Activated T-helper 17 cell treated with anti-CD3 and anti-CD28 coated beads, Interleukin-2, amount 50 U/mL, for 72 hours (primary cell): ENCODE measurements around the gene IGFBP2. TPM values are rescaled to one million over a fixed set of nuclear protein-coding genes. Genes with fewer than 3 reads are reported as not detected.
A peak's percentile ranks its signal among the peaks of the same experiment; 100 is the strongest.

Experiments
- ATAC-seq: fragments of 150-1000 bp; cut with Tn5 transposase; replicated peaks from 2 replicates; pipeline ENCODE4 v1.10.0; 2021; ENCODE audit warnings: mild to moderate bottlenecking, moderate library complexity
- H3K27ac Mint-ChIP-seq: one replicate; pipeline ENCODE4 v1.8.0; 2022; ENCODE audit warnings: mixed read lengths
- H3K27me3 Mint-ChIP-seq: one replicate; pipeline ENCODE4 v1.8.0; 2022; ENCODE audit warnings: mixed read lengths
- H3K36me3 Mint-ChIP-seq: one replicate; pipeline ENCODE4 v1.8.0; 2022; ENCODE audit warnings: low read depth, mild to moderate bottlenecking, mixed read lengths
- H3K4me1 Mint-ChIP-seq: one replicate; pipeline ENCODE4 v1.8.0; 2022; ENCODE audit warnings: mixed read lengths
- H3K4me3 Mint-ChIP-seq: one replicate; pipeline ENCODE4 v1.8.0; 2022; ENCODE audit warnings: mild to moderate bottlenecking, mixed read lengths
- H3K9me3 Mint-ChIP-seq: one replicate; pipeline ENCODE4 v1.8.0; 2022; ENCODE audit warnings: mixed read lengths
- total RNA-seq, 2 donors: library from RNA; stranded (reverse); gene quantifications; one replicate each; pipeline ENCODE4 v1.2.3, GENCODE V29; 2022

Gene IGFBP2
- total RNA-seq, 2 donors from 2014 or later, result 0.32 TPM; not detected in 1

DNA sequence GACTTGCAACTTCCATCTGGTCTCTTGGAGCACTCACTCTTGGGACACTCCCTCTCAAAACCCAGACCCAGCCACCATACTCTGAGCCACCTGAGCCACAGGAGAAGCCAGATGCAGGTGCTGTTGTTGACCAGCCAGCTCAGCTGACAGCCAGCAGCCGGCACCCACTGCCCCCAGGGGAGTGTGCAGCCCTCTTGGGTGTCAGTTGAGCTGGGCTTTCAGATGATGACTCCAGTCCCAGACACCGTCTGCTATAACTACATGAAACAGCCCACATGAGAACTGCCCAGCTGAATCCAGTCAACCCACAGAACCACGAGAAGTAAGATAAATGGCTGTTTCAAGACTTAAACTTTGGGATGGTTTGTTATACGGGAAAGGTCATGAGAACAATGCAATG is 10.7 kb upstream of the IGFBP2 start:
- no peaks in the 10 kb centered on the region for H3K9me3 Mint-ChIP-seq

DNA sequence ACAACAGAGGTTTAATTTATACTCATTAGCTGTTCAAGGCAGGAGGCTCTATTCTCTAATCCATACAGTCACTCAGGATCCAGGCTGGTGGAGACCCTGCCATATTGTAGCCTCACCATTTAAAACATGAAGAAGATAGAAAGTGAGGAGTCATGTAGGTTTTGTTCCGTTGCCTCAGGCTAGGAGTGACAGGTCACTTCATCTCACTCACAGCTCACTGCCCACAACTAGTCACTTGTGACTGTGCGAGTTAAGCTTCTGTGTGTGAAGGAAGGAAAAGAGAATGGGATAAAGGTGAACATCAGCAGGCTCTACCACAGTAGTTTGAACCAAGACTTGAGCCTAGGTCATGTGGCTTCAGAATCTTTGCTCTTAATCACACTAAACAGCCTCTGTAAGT is 9.0 kb upstream of the IGFBP2 start:
- Mint-ChIP-seq H3K27me3 (peaks cover 7% of the 10 kb centered on the region), H3K4me3 (no peak overlapping the region), H3K27ac (no peak overlapping the region), H3K4me1 (no peaks in the 10 kb centered on the region), H3K36me3 (no peaks in the 10 kb centered on the region), H3K9me3 (no peaks in the 10 kb centered on the region)
- peak; percentile 19 for ATAC-seq

More for the DNA sequence above, 10.7 kb upstream of the IGFBP2 start:
- Mint-ChIP-seq H3K27me3 (peaks cover 10% of the 10 kb centered on the region), H3K4me1 (no peaks in the 10 kb centered on the region), H3K27ac (no peak overlapping the region), H3K4me3 (no peak overlapping the region), H3K36me3 (no peaks in the 10 kb centered on the region)
- ATAC-seq, result no peak

DNA sequence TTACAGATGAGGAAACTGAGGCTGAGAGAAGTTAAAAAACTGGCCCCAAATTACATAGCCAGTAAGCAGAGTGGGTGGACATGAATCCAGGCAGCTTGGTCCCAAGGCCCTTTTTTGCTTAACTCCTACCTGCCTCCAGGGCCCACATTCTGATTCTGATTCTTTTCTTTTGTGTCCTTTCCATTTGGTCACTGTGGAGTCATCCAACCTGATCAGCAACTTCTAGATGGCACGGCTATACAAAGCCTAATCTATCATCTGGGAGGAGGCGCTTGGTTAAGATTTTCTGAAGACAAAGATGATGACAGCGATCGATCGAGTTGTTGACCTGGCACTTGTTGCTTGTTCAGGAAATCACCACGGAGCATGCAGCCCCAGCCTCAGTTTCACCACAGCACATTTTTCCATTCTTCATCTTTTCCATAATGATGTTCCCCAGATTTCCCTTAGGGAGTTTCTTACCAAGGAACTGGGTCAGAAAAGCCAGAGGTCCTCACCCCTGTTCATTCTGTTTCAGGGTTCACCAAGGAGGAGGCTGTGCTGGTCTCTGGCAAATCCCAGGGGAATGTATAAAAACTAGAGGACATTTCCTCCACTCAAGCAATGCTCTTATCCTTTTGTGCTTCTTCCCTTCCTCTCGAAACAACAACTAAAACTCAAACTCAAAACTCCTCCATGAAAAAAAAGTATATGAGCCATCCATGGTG is 6.9 kb upstream of the IGFBP2 start:
- H3K4me1 Mint-ChIP-seq, result no peaks in the 10 kb centered on the region
- ATAC-seq, result no peak
- peaks cover 11% of the 10 kb centered on the region for H3K27me3 Mint-ChIP-seq
- H3K9me3 Mint-ChIP-seq, result no peaks in the 10 kb centered on the region
- no peak overlapping the region for H3K27ac Mint-ChIP-seq
- H3K36me3 Mint-ChIP-seq, result no peaks in the 10 kb centered on the region
- H3K4me3 Mint-ChIP-seq, result no peak overlapping the region

DNA sequence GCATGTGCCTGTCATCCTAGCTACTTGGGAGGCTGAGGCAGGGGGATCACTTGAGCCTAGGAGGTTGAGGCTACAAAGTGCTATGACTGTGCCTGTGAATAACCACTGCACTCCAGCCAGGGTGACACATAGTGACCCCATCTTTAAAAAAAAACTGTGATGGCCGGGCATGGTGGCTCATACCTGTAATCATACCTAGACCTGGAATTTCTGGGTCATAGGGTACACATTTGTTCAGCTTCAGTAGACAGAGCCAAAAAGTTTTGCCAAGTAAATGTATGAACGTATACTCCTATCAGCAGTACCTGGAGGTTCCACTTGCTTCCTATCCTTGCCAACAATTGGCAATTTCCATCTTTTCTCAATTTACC is 6.4 kb upstream of the IGFBP2 start:
- no peak overlapping the region for H3K4me3 Mint-ChIP-seq
- H3K27me3 Mint-ChIP-seq, result peaks cover 14% of the 10 kb centered on the region
- no peaks in the 10 kb centered on the region for H3K36me3 Mint-ChIP-seq
- no peak overlapping the region for H3K27ac Mint-ChIP-seq
- no peaks in the 10 kb centered on the region for H3K9me3 Mint-ChIP-seq
- ATAC-seq, result no peak
- no peaks in the 10 kb centered on the region for H3K4me1 Mint-ChIP-seq

DNA sequence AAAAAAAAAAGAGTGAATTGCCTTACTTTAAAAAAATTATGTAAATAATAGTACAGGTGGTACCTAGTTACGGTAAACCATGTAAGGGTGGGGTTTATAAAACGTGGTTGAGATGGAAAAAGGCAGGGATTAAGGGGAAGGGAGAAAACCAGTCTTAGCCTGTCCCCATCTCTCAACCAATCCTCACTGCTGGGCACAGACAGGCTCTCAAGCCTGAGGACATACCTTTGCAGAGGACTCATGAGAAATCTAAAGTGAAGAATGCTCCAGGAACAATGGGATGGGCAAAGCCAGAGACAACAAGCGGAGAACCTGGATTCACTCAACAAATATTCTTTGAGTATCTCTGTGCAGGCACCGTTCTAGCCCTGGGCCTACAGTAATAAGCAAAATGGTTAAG is 3.4 kb upstream of the IGFBP2 start:
- no peak overlapping the region for H3K27ac Mint-ChIP-seq
- H3K4me3 Mint-ChIP-seq, result no peak overlapping the region
- ATAC-seq, result no peak
- H3K27me3 Mint-ChIP-seq, result peaks cover 33% of the 10 kb centered on the region
- no peaks in the 10 kb centered on the region for H3K9me3 Mint-ChIP-seq
- no peaks in the 10 kb centered on the region for H3K36me3 Mint-ChIP-seq
- H3K4me1 Mint-ChIP-seq, result peaks cover 5% of the 10 kb centered on the region

DNA sequence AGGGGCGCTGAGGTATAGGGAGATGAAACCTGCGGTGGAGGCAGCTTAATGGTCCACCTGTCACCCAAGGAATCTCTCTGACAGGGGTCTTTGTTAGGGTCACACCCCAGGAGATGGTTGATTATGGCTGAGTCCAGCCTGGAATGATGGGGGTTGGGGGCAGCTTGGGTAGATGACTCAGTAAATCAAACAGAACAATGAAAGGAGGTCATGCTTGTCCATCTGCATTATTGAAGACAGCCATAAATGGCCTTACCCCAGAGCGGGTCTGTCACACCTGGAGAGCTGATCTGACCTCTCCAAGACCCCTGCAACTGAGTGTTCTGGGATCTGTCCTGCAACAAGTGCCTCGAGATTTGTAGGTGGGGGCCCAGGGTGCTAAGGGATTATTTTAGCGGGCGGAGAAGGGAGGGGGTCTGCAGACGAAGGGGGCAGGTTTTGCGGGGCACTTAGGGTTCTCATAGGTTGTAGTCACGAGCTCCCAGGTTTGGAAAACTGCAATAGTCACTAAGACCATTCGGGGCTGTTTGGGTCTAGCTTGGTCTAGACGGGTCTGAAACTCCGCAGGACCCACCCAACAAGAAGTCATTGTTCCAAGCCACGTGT is 771 bp upstream of the IGFBP2 start:
- peaks cover 57% of the 10 kb centered on the region for H3K27me3 Mint-ChIP-seq
- H3K4me3 Mint-ChIP-seq, result peak overlapping the region; percentile 60
- ATAC-seq, result no peak
- H3K9me3 Mint-ChIP-seq, result no peaks in the 10 kb centered on the region
- H3K27ac Mint-ChIP-seq, result no peak overlapping the region
- no peaks in the 10 kb centered on the region for H3K36me3 Mint-ChIP-seq
- H3K4me1 Mint-ChIP-seq, result peaks cover 5% of the 10 kb centered on the region

DNA sequence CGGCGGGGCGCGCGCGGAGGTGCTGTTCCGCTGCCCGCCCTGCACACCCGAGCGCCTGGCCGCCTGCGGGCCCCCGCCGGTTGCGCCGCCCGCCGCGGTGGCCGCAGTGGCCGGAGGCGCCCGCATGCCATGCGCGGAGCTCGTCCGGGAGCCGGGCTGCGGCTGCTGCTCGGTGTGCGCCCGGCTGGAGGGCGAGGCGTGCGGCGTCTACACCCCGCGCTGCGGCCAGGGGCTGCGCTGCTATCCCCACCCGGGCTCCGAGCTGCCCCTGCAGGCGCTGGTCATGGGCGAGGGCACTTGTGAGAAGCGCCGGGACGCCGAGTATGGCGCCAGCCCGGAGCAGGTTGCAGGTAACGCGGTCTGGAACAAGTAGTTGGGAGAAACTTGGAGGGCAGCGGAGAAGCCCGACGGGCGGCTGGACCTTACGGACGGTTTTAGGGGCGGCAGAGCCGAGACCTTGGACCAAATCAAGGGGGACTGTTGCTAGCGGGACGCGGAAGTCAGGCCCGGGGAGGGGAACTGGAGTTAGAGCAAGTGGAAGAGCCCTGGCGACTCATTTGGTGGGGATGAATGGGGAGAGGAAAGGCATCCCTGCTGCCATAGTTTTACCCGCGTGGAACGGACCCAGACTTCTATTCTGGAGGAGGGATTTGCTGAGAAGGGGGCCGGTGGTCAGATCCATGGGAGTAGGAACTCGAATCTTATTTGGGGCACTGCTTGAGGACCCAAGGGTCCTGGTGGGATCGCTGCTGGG is 573 bp downstream of the IGFBP2 start:
- no peak overlapping the region for H3K27ac Mint-ChIP-seq
- peaks cover 5% of the 10 kb centered on the region for H3K4me1 Mint-ChIP-seq
- H3K4me3 Mint-ChIP-seq, result peak overlapping the region; percentile 48
- H3K9me3 Mint-ChIP-seq, result no peaks in the 10 kb centered on the region
- H3K27me3 Mint-ChIP-seq, result peaks cover 60% of the 10 kb centered on the region
- ATAC-seq, result no peak
- H3K36me3 Mint-ChIP-seq, result no peaks in the 10 kb centered on the region

DNA sequence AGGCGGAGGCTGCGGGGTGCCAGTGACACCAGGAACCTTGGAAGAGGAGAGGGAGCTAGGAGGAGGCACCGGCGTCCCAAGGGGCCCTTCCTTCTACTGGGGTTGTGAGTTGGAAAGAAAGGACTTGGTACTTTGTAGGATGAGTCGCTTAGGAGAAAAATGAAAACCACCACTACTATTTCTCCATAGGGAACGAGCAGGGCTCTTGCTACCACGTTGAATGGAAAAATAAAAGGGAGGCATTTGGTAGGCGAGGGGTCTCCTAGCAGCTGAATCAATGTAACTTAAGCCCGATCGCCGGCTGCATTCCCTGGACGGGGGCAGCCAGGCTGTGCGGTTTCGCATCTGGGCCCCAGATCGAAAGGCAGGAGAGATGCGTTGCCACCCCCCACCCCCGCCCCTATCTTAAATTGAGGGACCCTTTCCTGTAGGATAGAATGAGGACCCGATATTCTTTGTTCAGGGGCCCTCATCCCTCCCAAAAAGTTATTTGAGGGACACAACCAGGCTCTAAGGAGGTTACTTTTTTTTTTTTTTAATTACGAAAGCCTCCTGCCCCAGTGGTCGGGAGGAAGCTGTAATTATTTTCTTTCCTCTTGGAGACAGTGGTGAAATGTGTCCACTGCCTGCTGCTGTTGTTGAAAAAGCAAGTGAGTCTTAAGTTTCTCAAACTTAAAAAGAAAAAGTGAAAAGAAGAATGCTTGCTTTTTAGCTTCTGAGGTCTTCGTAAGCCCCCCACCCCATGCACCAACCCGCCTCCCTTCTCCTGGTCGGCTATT is 1.3 kb downstream of the IGFBP2 start:
- Mint-ChIP-seq H3K9me3 (no peaks in the 10 kb centered on the region), H3K4me3 (peak overlapping the region; percentile 48), H3K27ac (no peak overlapping the region), H3K27me3 (peaks cover 58% of the 10 kb centered on the region), H3K36me3 (no peaks in the 10 kb centered on the region), H3K4me1 (peaks cover 5% of the 10 kb centered on the region)
- no peak for ATAC-seq

DNA sequence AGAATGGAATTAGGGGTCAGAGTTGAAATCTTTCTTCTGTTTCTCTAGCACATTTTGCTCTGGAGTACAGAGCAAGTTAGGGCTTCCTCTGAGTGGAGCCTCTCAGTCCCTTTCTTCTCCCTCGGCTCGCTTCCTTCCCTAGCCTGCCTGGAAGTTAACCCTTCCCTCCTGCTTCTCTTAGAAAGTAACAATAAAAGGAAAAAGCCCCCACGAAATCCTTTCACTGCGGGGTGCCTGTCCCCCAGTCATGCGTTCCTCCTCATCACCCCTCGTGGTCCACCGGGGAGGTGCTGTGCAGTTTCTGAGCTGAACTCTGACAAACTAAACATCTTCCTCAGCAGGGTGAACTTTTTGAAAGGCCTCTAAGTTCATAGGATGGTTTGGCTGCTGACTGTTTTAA is 2.0 kb downstream of the IGFBP2 start:
- Mint-ChIP-seq H3K27me3 (peaks cover 55% of the 10 kb centered on the region), H3K36me3 (no peaks in the 10 kb centered on the region), H3K9me3 (no peaks in the 10 kb centered on the region), H3K27ac (no peak overlapping the region), H3K4me1 (peaks cover 5% of the 10 kb centered on the region), H3K4me3 (no peak overlapping the region)
- ATAC-seq, result no peak

DNA sequence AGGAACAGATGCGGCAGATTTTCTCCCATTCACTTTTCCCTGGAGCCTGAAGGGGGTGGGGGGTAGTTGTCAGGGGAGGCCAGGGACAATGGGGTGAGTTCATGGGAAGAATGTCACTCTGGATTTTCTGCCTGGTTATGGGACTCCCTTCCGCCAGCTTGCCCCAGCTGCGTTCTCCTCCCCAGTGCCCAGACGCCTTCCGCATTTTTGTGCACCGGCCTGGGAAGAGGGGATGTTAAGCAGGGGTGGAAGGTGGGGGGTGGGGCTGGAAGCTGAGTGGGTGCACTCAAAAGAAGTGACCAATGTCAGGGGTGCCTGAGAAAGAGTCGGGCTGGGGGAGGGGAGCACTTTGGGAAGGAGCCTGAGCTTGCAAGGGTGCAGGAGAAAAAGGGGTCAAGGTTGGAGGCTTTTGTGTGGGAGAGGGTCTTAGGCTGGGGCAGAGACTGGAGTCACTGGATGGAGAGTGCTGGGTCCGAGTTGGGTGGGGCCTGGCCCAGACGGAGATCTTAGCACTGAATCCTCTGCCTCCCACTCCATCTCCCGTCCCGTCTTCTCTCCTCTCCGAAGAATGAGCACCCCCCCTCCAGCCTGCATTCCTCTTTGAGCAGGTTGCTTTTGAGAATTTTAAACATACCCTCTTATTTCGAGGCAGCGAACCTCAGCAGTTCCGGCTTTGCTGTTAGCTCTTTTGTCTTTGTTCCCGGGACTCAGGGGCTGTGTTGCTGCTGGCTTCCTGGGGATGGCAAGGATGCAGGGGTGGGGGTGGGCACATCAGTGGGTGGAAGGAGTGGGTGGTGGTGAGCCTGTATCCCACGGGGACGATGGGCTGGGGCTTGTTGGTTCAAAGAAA is 2.7 kb downstream of the IGFBP2 start:
- Mint-ChIP-seq H3K4me1 (peaks cover 5% of the 10 kb centered on the region), H3K9me3 (no peaks in the 10 kb centered on the region), H3K27me3 (peaks cover 52% of the 10 kb centered on the region), H3K4me3 (no peak overlapping the region), H3K27ac (no peak overlapping the region), H3K36me3 (no peaks in the 10 kb centered on the region)
- ATAC-seq, result no peak

DNA sequence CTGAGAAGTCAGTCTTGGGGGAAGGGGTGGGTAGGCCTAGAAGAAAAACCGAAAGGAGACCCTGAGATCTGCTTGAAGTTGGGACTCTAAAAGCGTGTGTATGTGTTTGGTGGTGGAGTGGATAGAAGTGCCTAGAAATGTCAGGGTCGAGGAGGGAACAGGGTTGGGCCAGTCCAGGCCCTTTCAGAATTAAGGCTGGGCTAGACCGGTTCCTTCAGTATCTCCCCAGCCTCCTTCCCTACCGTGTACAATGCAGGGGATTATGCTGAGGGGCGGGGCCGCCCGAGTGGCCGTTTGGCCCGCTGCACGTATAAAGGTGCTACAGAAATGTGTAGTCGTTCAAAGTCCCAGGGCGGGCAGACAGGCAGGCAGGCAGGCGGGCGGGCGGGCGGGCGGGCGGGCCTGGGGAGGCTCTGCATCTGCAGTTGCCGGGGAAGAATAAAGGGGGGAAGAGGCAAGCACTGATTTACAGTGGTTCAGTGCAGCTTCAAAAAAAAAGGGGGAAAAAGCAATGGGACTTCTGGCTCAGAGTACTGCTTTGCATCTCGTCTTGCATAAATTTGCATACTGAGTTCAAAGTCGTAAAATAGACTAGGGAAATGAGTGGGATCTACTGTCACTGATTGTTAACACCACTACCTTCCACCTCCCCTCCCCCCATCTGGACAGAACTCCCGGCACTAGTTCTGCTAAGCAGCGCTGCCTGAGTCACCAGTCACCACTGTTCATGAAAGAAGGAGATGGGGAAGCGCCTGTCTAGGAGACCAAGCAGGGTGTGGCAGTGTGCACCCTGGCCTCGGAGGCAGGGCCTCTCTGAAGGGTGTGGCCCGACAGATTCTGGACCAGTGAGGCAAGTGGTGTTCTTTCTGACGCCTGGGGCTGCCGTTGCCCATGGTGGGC is 3.6 kb downstream of the IGFBP2 start:
- Mint-ChIP-seq H3K36me3 (no peaks in the 10 kb centered on the region), H3K9me3 (no peaks in the 10 kb centered on the region), H3K27ac (no peak overlapping the region), H3K4me1 (peaks cover 5% of the 10 kb centered on the region), H3K27me3 (peaks cover 50% of the 10 kb centered on the region), H3K4me3 (no peak overlapping the region)
- no peak for ATAC-seq

DNA sequence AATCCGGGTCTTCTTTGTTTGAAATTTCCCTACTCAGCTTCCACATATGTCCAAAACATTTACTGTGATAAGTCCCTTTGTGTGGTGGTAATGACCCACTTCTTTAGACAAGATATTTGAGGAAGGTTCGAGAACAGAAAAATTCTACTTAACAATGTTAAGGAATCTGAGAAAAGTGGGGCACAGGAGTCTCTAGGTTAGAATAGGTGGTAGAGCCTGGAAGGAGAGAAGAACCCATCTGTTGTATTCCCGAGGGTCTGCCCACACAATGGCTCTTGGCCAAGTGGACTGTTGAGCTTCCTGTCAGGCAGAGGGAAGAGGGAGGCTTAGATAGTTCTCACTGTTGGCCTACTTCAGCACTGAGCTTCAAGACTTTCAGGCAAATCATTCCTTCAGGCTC is 4.3 kb downstream of the IGFBP2 start:
- no peak overlapping the region for H3K27ac Mint-ChIP-seq
- no peak for ATAC-seq
- H3K36me3 Mint-ChIP-seq, result no peaks in the 10 kb centered on the region
- H3K4me1 Mint-ChIP-seq, result peaks cover 5% of the 10 kb centered on the region
- H3K4me3 Mint-ChIP-seq, result no peak overlapping the region
- no peaks in the 10 kb centered on the region for H3K9me3 Mint-ChIP-seq
- peaks cover 45% of the 10 kb centered on the region for H3K27me3 Mint-ChIP-seq

DNA sequence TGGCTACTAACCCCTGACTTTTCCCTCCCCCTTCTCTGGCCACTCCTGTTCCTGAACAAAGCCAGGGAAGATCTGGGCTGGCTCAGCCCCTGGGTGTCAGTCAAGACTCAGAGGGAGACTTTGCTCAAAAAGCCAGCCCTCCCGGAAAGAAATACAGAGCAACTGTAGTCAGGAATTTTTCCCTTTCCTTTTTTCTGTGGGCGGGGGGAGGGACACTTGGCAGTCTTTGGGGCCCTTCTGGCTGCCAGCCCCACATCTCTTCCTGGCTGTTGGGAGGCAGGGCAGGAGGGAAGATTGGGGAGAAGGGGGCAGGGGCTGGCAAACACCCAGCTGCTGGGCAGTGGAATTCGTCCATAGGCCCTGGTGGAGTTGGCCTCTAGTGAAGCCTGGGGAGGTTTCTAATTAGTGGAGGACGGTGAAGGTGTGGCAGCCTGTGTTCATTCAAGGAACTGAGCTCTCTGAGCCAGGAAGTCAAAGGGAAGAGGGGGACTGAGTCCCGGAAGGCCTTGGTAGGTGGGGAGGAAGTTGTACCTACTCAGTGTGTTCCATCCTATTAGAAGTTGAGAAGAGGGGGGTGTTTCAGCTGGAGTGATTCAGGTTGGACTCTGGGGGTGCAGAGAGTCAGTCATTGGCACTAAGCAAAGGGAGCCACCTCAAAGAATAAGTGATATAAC is 10.9 kb downstream of the IGFBP2 start:
- Mint-ChIP-seq H3K27ac (no peak overlapping the region), H3K9me3 (no peaks in the 10 kb centered on the region), H3K27me3 (peaks cover 7% of the 10 kb centered on the region), H3K4me3 (no peak overlapping the region), H3K4me1 (no peaks in the 10 kb centered on the region), H3K36me3 (no peaks in the 10 kb centered on the region)
- ATAC-seq, result no peak
